H9 (cell line): ENCODE measurements around the gene LEFTY1. TPM values are rescaled to one million over a fixed set of nuclear protein-coding genes. Genes with fewer than 3 reads are reported as not detected.

Experiments used
- DNase-seq: peaks from one replicate; pipeline ENCODE4 v3.0.0-alpha.2; 2017
- H2AFZ ChIP-seq: one replicate; pipeline ENCODE4 v1.6.1; 2013; ENCODE audit warnings: mild to moderate bottlenecking, low read length, control low read depth, moderate library complexity
- H2AK5ac ChIP-seq: 2 replicates; pipeline ENCODE4 v1.6.1; 2013; ENCODE audit warnings: low read length, control low read depth, mixed read lengths; ENCODE audit not compliant: insufficient read length
- H2BK120ac ChIP-seq: one replicate; pipeline ENCODE4 v1.6.1; 2013; ENCODE audit warnings: low read depth, mild to moderate bottlenecking, low read length, control low read depth, inconsistent platforms; ENCODE audit not compliant: poor library complexity, severe bottlenecking
- H2BK12ac ChIP-seq: 2 replicates; pipeline ENCODE4 v1.6.1; 2013; ENCODE audit warnings: low read length, control low read depth, mixed read lengths, low read depth; ENCODE audit not compliant: insufficient read length
- H2BK15ac ChIP-seq: 2 replicates; pipeline ENCODE4 v1.6.1; 2013; ENCODE audit warnings: low read depth, low read length, control low read depth
- H2BK20ac ChIP-seq: one replicate; pipeline ENCODE4 v1.6.1; 2013; ENCODE audit warnings: low read depth, mild to moderate bottlenecking, low read length, control low read depth, inconsistent platforms; ENCODE audit not compliant: poor library complexity, severe bottlenecking
- H2BK5ac ChIP-seq: 2 replicates; pipeline ENCODE4 v1.6.1; 2013; ENCODE audit warnings: low read length, control low read depth, mixed read lengths; ENCODE audit not compliant: insufficient read length
- H3K14ac ChIP-seq: 2 replicates; pipeline ENCODE4 v1.6.1; 2013; ENCODE audit warnings: low read length, control low read depth; ENCODE audit not compliant: insufficient read depth
- H3K18ac ChIP-seq: 2 replicates; pipeline ENCODE4 v1.6.1; 2013; ENCODE audit warnings: low read depth, mild to moderate bottlenecking, mixed read lengths, low read length, control low read depth; ENCODE audit not compliant: insufficient read length
- H3K23ac ChIP-seq: 2 replicates; pipeline ENCODE4 v1.6.1; 2013; ENCODE audit warnings: low read length, control low read depth, mixed read lengths, low read depth; ENCODE audit not compliant: insufficient read length
- H3K23me2 ChIP-seq: 2 replicates; pipeline ENCODE4 v1.6.1; 2013; ENCODE audit warnings: low read depth, mild to moderate bottlenecking, mixed read lengths, low read length, control low read depth; ENCODE audit not compliant: insufficient read length, poor library complexity, severe bottlenecking
- H3K27ac ChIP-seq: 2 replicates; pipeline ENCODE4 v1.5.1; 2013; ENCODE audit warnings: low read length, control low read depth, mixed read lengths, low read depth; ENCODE audit not compliant: insufficient read length
- H3K27me3 ChIP-seq: 2 replicates; pipeline ENCODE4 v1.6.1; 2013; ENCODE audit warnings: low read length, control low read depth, inconsistent platforms; ENCODE audit not compliant: insufficient read depth
- H3K4ac ChIP-seq: 2 replicates; pipeline ENCODE4 v1.6.1; 2013; ENCODE audit warnings: low read depth, mild to moderate bottlenecking, control low read depth, inconsistent platforms, low read length, moderate library complexity
- H3K4me1 ChIP-seq: 2 replicates; pipeline ENCODE4 v1.6.1; 2013; ENCODE audit warnings: low read length, control low read depth, inconsistent platforms; ENCODE audit not compliant: insufficient read depth
- H3K4me2 ChIP-seq: 2 replicates; pipeline ENCODE4 v1.6.1; 2013; ENCODE audit warnings: low read length, control low read depth, mixed read lengths; ENCODE audit not compliant: insufficient read length, insufficient read depth
- H3K56ac ChIP-seq: 2 replicates; pipeline ENCODE4 v1.6.1; 2013; ENCODE audit warnings: low read depth, mild to moderate bottlenecking, mixed read lengths, low read length, control low read depth; ENCODE audit not compliant: insufficient read length
- H3K79me1 ChIP-seq: 2 replicates; pipeline ENCODE4 v1.6.1; 2013; ENCODE audit warnings: low read depth, mild to moderate bottlenecking, moderate library complexity, low read length, control low read depth, inconsistent platforms; ENCODE audit not compliant: insufficient read depth, poor library complexity, severe bottlenecking
- H3K79me2 ChIP-seq: 2 replicates; pipeline ENCODE4 v1.6.1; 2013; ENCODE audit warnings: low read length, control low read depth, inconsistent platforms; ENCODE audit not compliant: insufficient read depth
- H3K9ac ChIP-seq: 2 replicates; pipeline ENCODE4 v1.6.1; 2013; ENCODE audit warnings: low read length, control low read depth, mixed read lengths; ENCODE audit not compliant: insufficient read length; ENCODE audit errors: extremely low read depth
- H3K9me3 ChIP-seq: one replicate; pipeline ENCODE4 v1.6.1; 2013; ENCODE audit warnings: low read depth, low read length, inconsistent platforms; ENCODE audit not compliant: control insufficient read depth
- H3T11ph ChIP-seq: one replicate; pipeline ENCODE4 v1.6.1; 2013; ENCODE audit warnings: mild to moderate bottlenecking, low read length, control low read depth, inconsistent platforms
- H4K20me1 ChIP-seq: one replicate; pipeline ENCODE4 v1.6.1; 2013; ENCODE audit not compliant: control insufficient read depth, insufficient read length, insufficient read depth
- H4K5ac ChIP-seq: 2 replicates; pipeline ENCODE4 v1.6.1; 2013; ENCODE audit warnings: low read depth, mild to moderate bottlenecking, mixed read lengths, low read length, control low read depth; ENCODE audit not compliant: insufficient read length
- H4K8ac ChIP-seq: replicated peaks from 2 replicates; pipeline ENCODE4 v1.6.1; 2013; ENCODE audit warnings: low read length, control low read depth, mixed read lengths, low read depth; ENCODE audit not compliant: insufficient read length
- H4K91ac ChIP-seq: 2 replicates; pipeline ENCODE4 v1.6.1; 2013; ENCODE audit warnings: low read depth, mild to moderate bottlenecking, moderate library complexity, mixed read lengths, low read length, control low read depth; ENCODE audit not compliant: insufficient read length
- H3K27ac Mint-ChIP-seq, 3 experiments: 2 replicates in 2 of 3; 3 replicates in 1 of 3; pipeline ENCODE4 v1.8.0; 2020 to 2021; ENCODE audit warnings: mixed read lengths in 3 of 3, mild to moderate bottlenecking in 1 of 3, moderate library complexity in 1 of 3
- H3K27me3 Mint-ChIP-seq: 2 replicates; pipeline ENCODE4 v1.8.0; 2021; ENCODE audit warnings: low read depth, mild to moderate bottlenecking, moderate library complexity, mixed read lengths
- H3K36me3 Mint-ChIP-seq, 3 experiments: 2 replicates in 2 of 3; 3 replicates in 1 of 3; pipeline ENCODE4 v1.8.0; 2020 to 2021; ENCODE audit warnings: low read depth in 3 of 3, mixed read lengths in 3 of 3; ENCODE audit not compliant: insufficient read depth in 1 of 3
- H3K4me1 Mint-ChIP-seq, 2 experiments: 2 replicates each; pipeline ENCODE4 v1.8.0; 2020; ENCODE audit warnings: mixed read lengths in 2 of 2
- H3K4me3 Mint-ChIP-seq, 2 experiments: 2 replicates in 1 of 2; 3 replicates in 1 of 2; pipeline ENCODE4 v1.8.0; 2020 to 2021; ENCODE audit warnings: mild to moderate bottlenecking in 2 of 2, mixed read lengths in 2 of 2, moderate library complexity in 1 of 2
- H3K9me3 Mint-ChIP-seq, 2 experiments: 2 replicates in 1 of 2; 3 replicates in 1 of 2; pipeline ENCODE4 v1.8.0; 2020; ENCODE audit warnings: mild to moderate bottlenecking in 2 of 2, mixed read lengths in 2 of 2, moderate library complexity in 1 of 2
- WGBS: extraction: QIAGEN DNeasy Blood & Tissue Kit; methylation state at CpG from one replicate; pipeline ENCODE4 v1.1.7; 2013; ENCODE audit warnings: missing lambda C conversion rate, low lambda C conversion rate, mixed read lengths; ENCODE audit not compliant: insufficient read length; ENCODE audit errors: extremely low coverage; 5-methylcytosine and 5-hydroxymethylcytosine counted together
- total RNA-seq: library from RNA; stranded (reverse); gene quantifications from 2 replicates; pipeline ENCODE4 v1.2.1, GENCODE V29; 2021
- TF ChIP-seq, protein P1 (sequence below): fragments of 200-600 bp; sonication (generic); conservative IDR thresholded peaks from 3 replicates; pipeline ENCODE4 v1.8.0; 2021; ENCODE audit warnings: antibody characterized with exemption, mild to moderate bottlenecking

LEFTY1 gene
- total RNA-seq, 1 experiment from 2014 or later: 107 TPM

GRCh38 chr1:225885336-225885735, 3.6 kb downstream of the LEFTY1 start:
- Histone ChIP-seq H3K27me3 (no peaks in the 10 kb centered on the region), H4K8ac (no peak overlapping the region), H2BK20ac (no peak overlapping the region), H3K4me2 (no peak overlapping the region), H2BK120ac (no peak overlapping the region), H2BK15ac (no peak overlapping the region), H3K79me1 (no peaks in the 10 kb centered on the region), H2BK12ac (no peak overlapping the region), H3K9ac (no peak overlapping the region), H2BK5ac (no peak overlapping the region), H3K4me1 (peaks cover 9% of the 10 kb centered on the region; the same call in 1 of the 2 replicates), H3K27ac (no peak overlapping the region), H4K20me1 (no peaks in the 10 kb centered on the region), H3K23ac (no peak overlapping the region), H3K4ac (no peak overlapping the region), H3T11ph (no peak overlapping the region), H3K56ac (no peak overlapping the region), H3K23me2 (peaks cover 21% of the 10 kb centered on the region), H4K5ac (no peak overlapping the region), H4K91ac (no peak overlapping the region), H3K9me3 (no peaks in the 10 kb centered on the region), H2AFZ (no peak overlapping the region), H3K18ac (no peak overlapping the region), H3K79me2 (peaks cover 7% of the 10 kb centered on the region; the same call in 1 of the 2 replicates), H2AK5ac (no peak overlapping the region), H3K14ac (no peak overlapping the region)
- TF ChIP-seq, protein P1, sequence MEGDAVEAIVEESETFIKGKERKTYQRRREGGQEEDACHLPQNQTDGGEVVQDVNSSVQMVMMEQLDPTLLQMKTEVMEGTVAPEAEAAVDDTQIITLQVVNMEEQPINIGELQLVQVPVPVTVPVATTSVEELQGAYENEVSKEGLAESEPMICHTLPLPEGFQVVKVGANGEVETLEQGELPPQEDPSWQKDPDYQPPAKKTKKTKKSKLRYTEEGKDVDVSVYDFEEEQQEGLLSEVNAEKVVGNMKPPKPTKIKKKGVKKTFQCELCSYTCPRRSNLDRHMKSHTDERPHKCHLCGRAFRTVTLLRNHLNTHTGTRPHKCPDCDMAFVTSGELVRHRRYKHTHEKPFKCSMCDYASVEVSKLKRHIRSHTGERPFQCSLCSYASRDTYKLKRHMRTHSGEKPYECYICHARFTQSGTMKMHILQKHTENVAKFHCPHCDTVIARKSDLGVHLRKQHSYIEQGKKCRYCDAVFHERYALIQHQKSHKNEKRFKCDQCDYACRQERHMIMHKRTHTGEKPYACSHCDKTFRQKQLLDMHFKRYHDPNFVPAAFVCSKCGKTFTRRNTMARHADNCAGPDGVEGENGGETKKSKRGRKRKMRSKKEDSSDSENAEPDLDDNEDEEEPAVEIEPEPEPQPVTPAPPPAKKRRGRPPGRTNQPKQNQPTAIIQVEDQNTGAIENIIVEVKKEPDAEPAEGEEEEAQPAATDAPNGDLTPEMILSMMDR: no peak
- no peak overlapping the region; a peak in 1 of 5 replicates for H3K4me3 Mint-ChIP-seq
- peaks cover 0 to 13% (median 0%) of the 10 kb centered on the region in 3 experiments; a peak in 4 of 7 replicates for H3K36me3 Mint-ChIP-seq
- H3K27ac Mint-ChIP-seq: no peak overlapping the region
- H3K27me3 Mint-ChIP-seq: peaks cover 4% of the 10 kb centered on the region
- no peaks in the 10 kb centered on the region for H3K9me3 Mint-ChIP-seq
- peaks cover 49% of the 10 kb centered on the region in 2 experiments for H3K4me1 Mint-ChIP-seq
- no peak for DNase-seq
- no CpG with 5 or more reads among the region's 6 CpGs for whole genome bisulfite sequencing
